Stimulated activated naive CD4-positive, alpha-beta T cell treated with Interleukin-2 at 50 U/mL for 16 hours (primary cell): Measurements from ENCODE around the gene PNCK.
"Not testable (repeated sequence)": the region's sequence is repeated elsewhere in the genome, so short reads cannot be mapped to it uniquely, and the experiment has no call there.

Experiments used
- DNase-seq: peaks from one replicate; lab custom pipeline; 2025; lab: John Stamatoyannopoulos, UW

Gene PNCK

DNA sequence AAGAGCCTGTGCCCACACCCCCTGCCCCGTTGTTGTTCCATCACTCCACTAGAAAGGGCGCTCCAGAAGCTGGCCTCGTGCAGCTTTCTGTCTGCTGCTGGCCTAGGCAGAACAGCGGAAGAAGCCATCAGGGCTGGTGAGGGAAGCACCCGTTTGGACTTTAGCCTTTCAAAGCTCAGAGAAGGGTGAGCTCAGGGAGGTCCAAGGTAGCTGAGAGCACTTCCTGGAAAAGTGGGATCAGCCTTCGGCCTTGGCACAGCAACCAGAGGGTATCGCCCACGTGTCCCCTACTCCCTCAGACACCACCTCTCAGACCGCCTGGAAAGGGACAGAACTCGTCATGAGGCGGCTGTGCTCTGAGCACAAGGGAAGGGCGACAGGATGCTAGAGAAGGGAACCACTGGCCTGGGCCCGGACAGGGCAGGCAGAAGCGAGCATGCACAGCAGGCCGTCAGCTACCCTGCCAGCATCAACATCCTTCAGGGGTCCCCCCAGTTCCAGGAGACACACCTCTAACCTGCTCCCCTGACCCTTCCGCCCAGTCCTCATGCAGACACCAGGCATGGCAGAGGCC is 25.7 kb upstream of the PNCK start:
- DNase-seq: not testable (repeated sequence)

DNA sequence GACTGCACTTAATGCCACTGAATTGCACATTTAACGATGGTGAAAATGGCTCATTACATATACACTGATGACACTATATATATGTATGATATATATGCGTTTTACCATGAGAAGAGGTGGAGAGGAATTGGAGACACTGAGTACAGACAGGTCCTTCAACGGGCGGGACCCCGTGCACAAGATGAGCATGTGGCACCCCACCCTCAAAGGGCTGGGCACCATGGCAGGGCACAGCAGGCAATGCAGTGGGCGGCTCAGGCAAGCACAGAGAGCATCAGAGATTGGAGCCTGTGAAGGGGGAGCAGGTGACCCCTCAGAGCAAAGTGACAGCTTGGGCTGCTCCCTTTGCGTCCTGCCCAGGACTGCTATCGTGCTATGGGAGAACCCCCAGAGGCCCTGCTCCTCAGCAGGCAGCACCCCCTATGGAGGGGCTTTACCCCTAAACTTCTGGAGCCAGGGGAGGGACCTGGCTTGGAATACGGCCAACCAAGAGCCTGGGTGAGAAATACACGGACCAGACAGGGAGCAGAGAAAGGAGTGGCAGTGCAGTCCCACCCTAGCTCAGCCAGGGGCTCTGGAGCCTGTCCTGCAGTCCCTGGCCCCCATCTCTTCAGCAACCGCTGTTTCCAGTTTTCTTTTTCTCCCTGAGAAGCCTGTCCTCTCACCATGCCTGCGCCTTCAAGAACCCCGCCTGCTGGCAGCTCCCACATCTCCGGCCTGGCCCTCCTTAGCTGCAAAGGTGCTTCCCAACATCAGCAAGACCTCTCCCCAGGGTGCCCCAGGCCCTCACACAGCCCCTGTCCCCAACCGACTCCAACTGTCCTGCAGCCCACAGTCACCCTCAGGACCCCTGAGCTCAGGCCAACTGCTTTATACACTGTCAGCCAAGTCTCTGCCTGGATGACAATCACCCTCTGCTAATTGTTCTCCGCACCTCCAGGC is 24.6 kb upstream of the PNCK start:
- no peak for DNase-seq

GRCh38 chrX:153696986-153697722 is 23.5 kb upstream of the PNCK start:
- not testable (repeated sequence) for DNase-seq

DNA sequence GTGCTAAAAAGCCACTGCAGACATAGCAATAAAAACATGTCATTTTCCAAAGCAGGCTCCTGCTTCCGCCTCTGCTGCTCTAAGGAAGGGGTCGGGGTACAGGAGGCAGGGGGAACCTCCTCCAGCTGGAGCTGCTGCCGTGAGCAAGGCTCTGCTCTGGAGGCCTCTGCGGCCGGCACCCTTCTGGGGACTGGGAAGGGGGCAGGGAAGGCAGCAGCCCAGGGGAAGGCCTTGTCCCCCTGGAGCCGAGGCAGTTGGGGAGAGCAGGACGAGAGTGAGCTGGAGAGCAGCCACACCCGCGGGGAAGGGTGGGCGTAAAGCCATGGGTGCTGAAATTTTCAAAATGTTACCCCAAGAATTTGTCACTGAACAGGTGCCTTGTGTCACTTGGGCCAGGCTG is 22.9 kb upstream of the PNCK start:
- not testable (repeated sequence) for DNase-seq

GRCh38 chrX:153696100-153696499 is 22.5 kb upstream of the PNCK start:
- no peak for DNase-seq

- no peak for DNase-seq
These were observed 21.2 kb upstream of the PNCK start for GRCh38 chrX:153694687-153695270.

DNA sequence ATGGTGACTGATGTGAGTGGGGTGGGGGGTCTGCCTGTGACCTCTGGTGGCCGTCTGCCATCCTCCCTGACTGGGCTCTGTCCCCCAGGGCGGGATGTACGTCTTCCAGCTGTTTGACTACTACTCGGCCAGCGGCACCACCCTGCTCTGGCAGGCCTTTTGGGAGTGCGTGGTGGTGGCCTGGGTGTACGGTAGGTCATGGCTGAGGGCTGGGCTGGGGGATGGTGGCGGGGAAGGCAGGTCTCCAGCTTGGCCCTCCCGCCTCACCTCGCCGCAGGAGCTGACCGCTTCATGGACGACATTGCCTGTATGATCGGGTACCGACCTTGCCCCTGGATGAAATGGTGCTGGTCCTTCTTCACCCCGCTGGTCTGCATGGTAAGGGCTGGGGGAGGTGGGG is 20.6 kb upstream of the PNCK start:
- not testable (repeated sequence) for DNase-seq

DNA sequence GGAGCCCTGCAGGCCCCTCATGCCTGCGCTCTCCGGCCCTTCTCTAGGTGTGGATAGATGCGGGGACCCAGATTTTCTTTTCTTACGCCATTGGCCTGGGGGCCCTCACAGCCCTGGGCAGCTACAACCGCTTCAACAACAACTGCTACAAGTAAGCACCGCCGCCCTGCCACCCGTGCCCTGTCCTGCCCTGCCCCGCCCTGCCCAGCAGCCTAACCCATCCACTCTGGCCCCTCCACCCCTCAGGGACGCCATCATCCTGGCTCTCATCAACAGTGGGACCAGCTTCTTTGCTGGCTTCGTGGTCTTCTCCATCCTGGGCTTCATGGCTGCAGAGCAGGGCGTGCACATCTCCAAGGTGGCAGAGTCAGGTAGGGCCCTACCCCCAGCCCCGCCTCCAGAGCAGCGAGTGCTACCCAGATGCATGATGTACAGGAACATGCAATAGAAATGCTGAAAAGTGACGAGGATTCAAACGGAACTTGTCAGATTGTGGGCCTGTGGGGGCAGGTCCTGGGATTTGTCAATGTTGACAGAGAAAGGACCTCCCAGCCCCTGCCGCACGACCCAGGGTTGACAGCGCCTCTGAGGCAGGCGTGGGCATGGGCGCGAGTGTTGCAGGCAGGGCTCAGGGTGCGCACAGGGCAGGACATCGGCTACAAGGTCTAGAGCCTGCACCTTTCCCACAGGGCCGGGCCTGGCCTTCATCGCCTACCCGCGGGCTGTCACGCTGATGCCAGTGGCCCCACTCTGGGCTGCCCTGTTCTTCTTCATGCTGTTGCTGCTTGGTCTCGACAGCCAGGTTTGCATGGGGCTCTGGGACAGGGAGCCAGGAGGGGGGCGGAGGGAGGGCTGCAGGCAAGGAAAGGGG is 19.8 kb upstream of the PNCK start:
- DNase-seq: no peak

DNA sequence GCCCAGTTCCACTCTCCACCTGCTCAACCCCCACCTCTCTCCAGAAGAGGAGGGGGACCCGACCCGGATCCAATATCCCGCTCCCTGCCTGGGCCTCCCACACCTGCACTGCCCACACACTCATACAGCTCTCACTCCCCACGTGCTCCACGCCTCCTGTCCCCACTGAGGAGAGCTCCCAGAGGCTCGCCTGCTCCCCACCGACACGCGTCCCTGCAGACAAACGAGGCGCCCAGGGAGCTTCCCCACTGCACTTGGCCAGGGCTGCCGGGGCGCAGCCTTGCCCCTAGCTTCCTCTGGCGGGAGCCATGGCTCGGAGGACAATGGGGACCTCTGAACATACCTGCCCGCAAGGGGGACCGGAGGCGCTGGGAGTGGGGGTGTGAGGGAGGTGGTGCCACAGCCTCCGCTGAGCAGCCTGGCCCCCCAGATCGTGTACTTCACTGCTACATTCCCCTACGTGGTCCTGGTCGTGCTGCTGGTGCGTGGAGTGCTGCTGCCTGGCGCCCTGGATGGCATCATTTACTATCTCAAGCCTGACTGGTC is 19.1 kb upstream of the PNCK start:
- no peak for DNase-seq

DNA sequence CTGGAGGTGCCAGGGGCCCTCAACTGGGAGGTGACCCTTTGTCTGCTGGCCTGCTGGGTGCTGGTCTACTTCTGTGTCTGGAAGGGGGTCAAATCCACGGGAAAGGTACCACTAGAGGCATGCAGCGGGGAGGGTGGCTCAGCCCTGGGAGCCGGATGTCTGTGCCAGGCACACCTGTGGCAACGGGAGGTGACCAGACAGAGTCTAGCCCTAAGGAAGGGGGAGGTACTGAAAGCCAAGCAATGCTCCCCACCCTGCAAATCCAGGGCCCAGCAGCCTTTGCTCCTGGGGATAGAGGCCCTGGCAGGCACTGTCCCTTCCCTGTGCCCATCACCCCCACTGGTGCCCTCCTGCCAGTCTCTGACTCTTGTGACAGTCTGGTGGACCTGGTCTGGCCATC is 18.4 kb upstream of the PNCK start:
- DNase-seq: no peak

DNA sequence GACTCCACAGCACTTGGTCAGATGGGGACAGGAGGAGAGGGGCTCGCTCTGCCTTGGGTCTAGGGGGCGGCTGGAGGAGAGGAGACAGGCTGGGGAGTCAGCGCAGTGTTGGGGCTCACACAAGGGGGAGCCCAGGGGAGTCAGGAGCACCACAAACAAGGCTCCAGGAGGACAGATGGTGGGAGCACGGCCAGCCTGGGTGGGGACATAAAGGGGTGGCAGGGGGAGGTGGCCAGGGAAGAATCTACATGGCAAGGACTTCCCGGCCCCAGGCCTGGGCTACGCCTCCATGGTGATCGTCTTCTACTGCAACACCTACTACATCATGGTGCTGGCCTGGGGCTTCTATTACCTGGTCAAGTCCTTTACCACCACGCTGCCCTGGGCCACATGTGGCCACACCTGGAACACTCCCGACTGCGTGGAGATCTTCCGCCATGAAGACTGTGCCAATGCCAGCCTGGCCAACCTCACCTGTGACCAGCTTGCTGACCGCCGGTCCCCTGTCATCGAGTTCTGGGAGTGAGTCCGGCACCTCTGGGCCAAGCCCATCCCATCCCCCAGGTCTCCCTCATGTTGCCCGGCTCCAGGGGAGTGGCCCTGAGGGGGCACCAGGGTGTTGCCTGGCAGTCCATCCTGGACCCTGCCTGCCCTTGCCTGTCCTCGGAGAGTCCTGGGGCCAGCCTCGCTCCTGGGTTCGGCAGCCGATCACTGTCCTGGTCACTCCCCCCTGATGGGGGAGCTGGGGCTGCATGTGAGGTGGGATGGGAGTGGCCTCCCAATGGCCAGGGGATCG is 17.6 kb upstream of the PNCK start:
- not testable (repeated sequence) for DNase-seq

DNA sequence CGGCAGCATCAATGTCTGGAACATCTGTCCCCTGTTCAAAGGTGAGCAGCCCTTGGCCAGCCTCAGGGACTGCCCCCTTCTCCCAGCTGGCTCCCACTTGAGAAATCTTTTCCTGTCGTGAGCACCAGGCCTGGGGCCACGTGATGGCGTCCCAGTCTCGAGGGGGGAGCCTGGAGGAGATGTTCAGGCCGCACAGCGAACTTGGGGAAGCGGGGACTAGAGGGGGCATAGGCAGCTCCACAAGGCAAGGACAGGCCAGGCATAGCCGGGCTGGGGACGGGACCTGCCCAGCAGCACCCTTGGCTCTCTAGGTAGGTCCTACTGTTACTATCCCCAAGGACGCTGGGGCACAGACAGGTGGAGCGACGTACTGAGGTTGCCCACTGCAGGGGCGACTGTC is 16.9 kb upstream of the PNCK start:
- no peak for DNase-seq

GRCh38 chrX:153689654-153690465 is 16.2 kb upstream of the PNCK start:
- no peak for DNase-seq

DNA sequence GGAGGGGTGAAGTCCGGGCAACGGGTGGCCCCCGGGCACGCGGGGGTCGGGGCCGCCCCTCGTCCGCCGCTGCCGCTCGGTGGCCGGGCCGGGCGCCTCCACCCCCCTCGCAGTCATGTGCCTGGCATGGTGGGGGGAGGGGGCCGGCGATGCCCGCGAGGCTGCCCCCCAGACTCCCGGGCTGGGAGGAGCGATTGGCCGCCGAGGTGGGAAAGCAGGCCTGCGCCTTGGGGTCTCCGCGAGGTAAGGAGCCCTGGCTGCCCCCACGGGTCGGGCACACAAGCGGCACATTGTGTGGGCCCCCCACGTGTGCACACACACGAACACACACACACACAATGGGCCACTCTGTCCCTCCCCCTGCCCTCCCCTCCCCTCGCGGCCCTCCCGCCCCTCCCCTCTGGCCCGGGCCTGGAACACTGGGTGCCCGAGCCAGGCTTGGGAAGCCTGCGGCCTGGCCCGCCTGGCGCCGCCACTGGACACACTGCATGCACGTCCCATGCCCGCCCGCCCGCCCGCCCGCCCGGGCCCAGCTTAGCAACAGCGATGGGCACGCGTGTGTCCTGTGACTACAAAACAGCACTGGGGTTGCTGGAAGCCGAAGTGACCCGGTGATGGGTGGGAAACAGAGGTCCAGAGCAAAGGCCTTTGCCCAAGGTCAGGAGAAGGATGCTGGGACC is 15.4 kb upstream of the PNCK start:
- DNase-seq: no peak

- no peak for DNase-seq
These were observed 14.9 kb upstream of the PNCK start for GRCh38 chrX:153688506-153688905.

DNA sequence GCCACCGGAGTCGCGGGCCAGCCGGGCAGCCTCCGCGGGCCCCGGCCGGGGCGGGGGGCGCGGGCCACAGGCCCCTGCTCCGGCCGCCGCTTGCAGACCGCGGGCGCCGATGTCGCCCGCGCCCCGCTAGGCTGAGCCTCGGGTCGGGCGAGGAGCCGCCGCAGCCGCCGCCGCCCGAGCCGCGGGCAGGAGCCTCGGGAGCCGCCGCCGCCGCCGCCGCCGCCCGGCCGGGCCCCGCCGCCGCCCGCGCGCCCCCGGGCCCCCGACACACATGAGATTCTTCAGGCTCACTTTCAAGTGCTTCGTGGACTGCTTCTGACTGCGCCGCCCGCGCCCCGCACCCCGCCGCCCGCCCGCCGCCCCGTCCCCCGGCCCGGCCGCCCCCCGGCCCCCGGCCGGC is 14.5 kb upstream of the PNCK start:
- DNase-seq: no peak

DNA sequence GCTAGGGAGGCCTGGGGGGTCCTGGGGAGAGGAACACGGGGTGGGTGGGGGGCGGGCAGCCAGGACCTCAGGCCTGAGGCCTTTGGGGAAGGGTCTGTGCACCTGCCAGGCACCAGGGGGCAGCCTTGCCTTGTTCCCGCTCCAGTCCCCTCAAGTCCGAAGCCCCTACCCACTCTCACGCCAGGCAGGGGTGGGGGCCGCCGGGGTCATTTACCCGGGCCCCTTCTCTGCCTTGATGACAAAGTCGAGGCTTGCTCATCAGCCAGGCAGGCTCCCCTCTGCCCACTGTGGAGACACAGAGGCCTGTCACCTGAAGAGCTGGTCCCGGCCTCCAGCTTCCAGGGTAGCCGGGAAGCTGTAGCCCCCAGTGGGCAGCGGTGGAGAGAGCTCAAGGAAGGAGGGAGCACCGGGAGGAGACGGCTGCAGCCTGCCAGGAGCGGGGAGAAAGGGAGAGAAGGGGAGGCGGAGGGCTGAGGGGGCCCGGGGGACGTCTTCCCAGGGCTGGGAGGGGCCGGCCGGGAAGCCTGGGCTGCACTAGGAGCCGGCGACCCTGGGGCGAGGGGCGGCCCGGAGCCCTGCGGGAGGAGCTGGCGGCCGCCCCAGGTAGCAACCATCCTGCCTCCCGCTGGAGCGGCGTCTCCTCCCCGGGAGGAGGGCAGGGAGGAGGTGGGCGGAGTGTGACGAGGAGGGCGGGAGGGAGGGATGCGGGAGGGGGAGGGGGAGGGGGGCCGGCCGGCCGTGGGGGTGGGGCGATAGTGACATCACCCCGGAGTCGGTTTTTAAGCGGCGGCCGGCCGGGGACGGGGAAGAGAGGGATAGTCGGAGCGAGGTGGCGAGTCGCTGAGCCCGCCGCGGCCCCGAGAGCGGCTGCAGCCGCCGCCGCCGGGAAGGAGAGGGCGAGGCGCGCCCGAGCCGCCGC is 13.8 kb upstream of the PNCK start, which contains the start of gene SLC6A8:
SLC6A8 (plus strand) TSS at position 806 of the 919 bp plus-strand sequence. CDS start 649 bp downstream, outside the sequence.
- DNase-seq: peak; percentile 27

DNA sequence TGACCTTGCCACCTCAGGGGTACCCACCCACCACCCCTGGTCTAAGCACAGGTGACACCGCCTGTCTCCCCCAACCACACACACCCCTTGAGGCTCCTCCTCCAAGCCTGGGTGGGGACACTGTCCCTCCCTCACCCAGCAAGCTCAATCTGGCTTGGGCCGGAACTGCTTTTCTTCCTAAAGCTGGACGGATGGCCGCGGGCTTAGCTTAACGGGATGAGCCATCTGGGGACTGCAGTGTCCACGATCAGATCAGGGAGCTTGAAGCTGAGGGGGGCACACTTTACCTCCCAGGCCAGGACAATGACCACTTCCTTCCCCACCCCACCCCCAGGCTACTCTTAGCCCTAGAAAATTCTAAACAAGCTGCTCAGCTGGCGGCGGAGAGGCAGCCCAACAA is 13.1 kb upstream of the PNCK start:
- DNase-seq: no peak
